Loucy (cell line): ENCODE measurements around the gene PLPP3.

ENCODE experiments used
- CTCF ChIP-seq: fragments of 200-600 bp; sonication (generic); conservative IDR thresholded peaks from 2 replicates; pipeline ENCODE4 v1.5.1; 2014; ENCODE audit warnings: mild to moderate bottlenecking, antibody characterized with exemption, low read length
- EZH2phosphoT487 ChIP-seq: fragments of 200-600 bp; IDR thresholded peaks from 2 replicates; pipeline ENCODE4 v1.6.1; 2018; ENCODE audit warnings: antibody characterized with exemption, mild to moderate bottlenecking, moderate library complexity, borderline replicate concordance

- TF ChIP-seq CTCF (no peak), EZH2phosphoT487 (no peak)
Measured at GRCh38 chr1:56543783-56544612, 35.4 kb downstream of the PLPP3 start.
